ENCODE data around the gene R3HDM2.

- TF ChIP-seq AKAP8 (CRISPR knock-in tag; IDR thresholded peaks at IDR 0.05) (no peak), ZBTB37 (CRISPR knock-in tag; IDR thresholded peaks at IDR 0.05) (no peak), RELA (CRISPR knock-in tag; IDR thresholded peaks at IDR 0.05) (no peak), SMARCC2 (IDR thresholded peaks at IDR 0.05) (no peak), NR3C1 (CRISPR knock-in tag; IDR thresholded peaks at IDR 0.05) (no peak)
Measured at GRCh38 chr12:57381693-57382220, 49.1 kb downstream of the R3HDM2 start.
